HepG2 (cell line): ENCODE data around the gene LYSMD1. TPM values are rescaled to one million over a fixed set of nuclear protein-coding genes. Genes with fewer than 3 reads are reported as not detected.
A peak's percentile ranks its signal among the peaks of the same experiment; 100 is the strongest.

Experiments used
- ARID5B ChIP-seq: IDR thresholded peaks from 2 replicates; pipeline ENCODE4 v1.4.0; 2020; ENCODE audit warnings: mild to moderate bottlenecking, missing genetic modification reagents
- DDIT3 ChIP-seq: sonication (generic); formaldehyde crosslinking; IDR thresholded peaks from 2 replicates; pipeline ENCODE4 v1.4.0; 2020; ENCODE audit warnings: mild to moderate bottlenecking, missing genetic modification reagents
- GPN1 ChIP-seq: sonication (generic); formaldehyde crosslinking; IDR thresholded peaks from 2 replicates; pipeline ENCODE4 v1.5.1; 2020; ENCODE audit warnings: missing genetic modification reagents, borderline replicate concordance
- HDAC6 ChIP-seq: fragments of 200-600 bp; sonication (generic); IDR thresholded peaks from 2 replicates; pipeline ENCODE4 v1.7.0; 2017; ENCODE audit warnings: mild to moderate bottlenecking, antibody characterized with exemption, low read length, low read depth
- ISX ChIP-seq: sonication (generic); formaldehyde crosslinking; conservative IDR thresholded peaks from 2 replicates; pipeline ENCODE4 v1.5.0; 2020; ENCODE audit warnings: missing genetic modification reagents
- MLX ChIP-seq: IDR thresholded peaks from 2 replicates; pipeline ENCODE4 v1.6.1; 2016
- NFAT5 ChIP-seq: sonication (generic); formaldehyde crosslinking; IDR thresholded peaks from 2 replicates; pipeline ENCODE4 v1.4.0; 2020; ENCODE audit warnings: missing genetic modification reagents
- ZBTB7A ChIP-seq: sonication (generic); formaldehyde crosslinking; IDR thresholded peaks from 2 replicates; pipeline ENCODE4 v1.8.0; 2022; ENCODE audit warnings: mild to moderate bottlenecking, missing genetic modification reagents
- ZNF329 ChIP-seq: sonication (generic); formaldehyde crosslinking; IDR thresholded peaks from 2 replicates; pipeline ENCODE4 v1.9.0; 2021; ENCODE audit warnings: low read depth, mild to moderate bottlenecking, missing genetic modification reagents
- ZNF646 ChIP-seq: sonication (generic); formaldehyde crosslinking; IDR thresholded peaks from 2 replicates; pipeline ENCODE4 v1.9.0; 2021; ENCODE audit warnings: mild to moderate bottlenecking, missing genetic modification reagents
- polyA plus RNA-seq, 8 experiments: library from polyadenylated mRNA; depleted of rRNA in 3 of 8; stranded (reverse) in 7 of 8; unstranded in 1 of 8; fragments of >200 nt; fragmentation: Illumina TruSeq in 4 of 8; extraction: Trizol in 4 of 8; gene quantifications; 2 replicates each; pipeline versions ENCODE4 v1.2.1 to v1.2.3, GENCODE V29; 2011 to 2016; ENCODE audit warnings: low read depth in 4 of 8, missing spikeins in 1 of 8, mixed read lengths in 1 of 8; ENCODE audit not compliant: insufficient read depth in 1 of 8
- total RNA-seq, 5 experiments: library from RNA; depleted of rRNA; stranded (reverse); fragments of >200 nt; fragmentation: Illumina TruSeq; extraction: Trizol; gene quantifications; 2 replicates each; pipeline ENCODE4 v1.2.3, GENCODE V29; 2016; ENCODE audit warnings: low read depth in 1 of 5

Gene LYSMD1
- total and polyA plus RNA-seq, 2 of the 13 experiments (the other 11 are each of a cell fraction or from before 2014, with no cell fraction given): 3.8 to 4.8 TPM

- TF ChIP-seq ARID5B (CRISPR knock-in tag) (peak; percentile 56; the same call in 1 of the 2 replicates), HDAC6 (no peak), MLX (CRISPR knock-in tag) (peak; percentile 47; the same call in 1 of the 2 replicates), ZNF329 (CRISPR knock-in tag) (peak; percentile 58; the same call in 1 of the 2 replicates), NFAT5 (0 out of 2 replicates have a peak, but pooled peaks have one; percentile 24), DDIT3 (CRISPR knock-in tag) (no peak), ISX (CRISPR knock-in tag) (no peak), ZBTB7A (CRISPR knock-in tag) (0 out of 2 replicates have a peak, but pooled peaks have one; percentile 47), ZNF646 (CRISPR knock-in tag) (peak; percentile 43; the same call in 1 of the 2 replicates), GPN1 (CRISPR knock-in tag) (no peak)
Observed at GRCh38 chr1:151189637-151190445, 24.1 kb upstream of the LYSMD1 start, which contains the start of gene VPS72 (continued).
